Measurements from ENCODE around the gene EVL. TPM values are rescaled to one million over a fixed set of nuclear protein-coding genes. Genes with fewer than 3 reads are reported as not detected.

The EVL gene
- polyA plus RNA-seq, 2 of the 4 experiments (the other 2 are of a cell fraction): 14.8 to 32.9 TPM

DNA sequence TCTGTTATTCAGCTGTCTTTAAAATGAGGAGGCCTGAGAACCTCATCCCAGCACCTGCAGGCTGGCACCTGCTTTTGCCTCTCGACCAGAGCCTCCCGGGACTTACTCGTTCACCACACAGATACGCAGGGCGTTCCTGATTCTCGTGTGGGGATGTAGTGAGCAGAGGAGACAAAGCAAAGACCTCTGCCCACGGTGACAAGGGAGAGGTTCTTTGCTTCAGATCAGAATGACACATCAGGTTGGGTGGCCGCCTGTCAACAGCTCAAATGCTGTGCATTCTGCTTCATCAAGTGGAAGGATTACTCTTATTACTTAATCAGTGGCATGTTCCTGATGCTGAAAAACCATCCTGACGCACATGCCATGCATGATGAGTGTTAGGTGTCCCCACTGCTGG lies 69.9 kb downstream of the EVL start:
- Histone ChIP-seq H3K4me1 (no peaks in the 10 kb centered on the region), H3K9me3 (no peaks in the 10 kb centered on the region), H3K4me2 (no peak overlapping the region), H3K4me3 (no peak overlapping the region), H3K27ac (no peak overlapping the region)
- TF ChIP-seq RARB (CRISPR knock-in tag; IDR thresholded peaks at IDR 0.05): no peak
- TF ChIP-seq JUNB (IDR thresholded peaks at IDR 0.05): no peak
- no peak for TF ChIP-seq POLR2A (IDR thresholded peaks at IDR 0.05; ENCODE audit: low read length)
- TF ChIP-seq, protein P1, sequence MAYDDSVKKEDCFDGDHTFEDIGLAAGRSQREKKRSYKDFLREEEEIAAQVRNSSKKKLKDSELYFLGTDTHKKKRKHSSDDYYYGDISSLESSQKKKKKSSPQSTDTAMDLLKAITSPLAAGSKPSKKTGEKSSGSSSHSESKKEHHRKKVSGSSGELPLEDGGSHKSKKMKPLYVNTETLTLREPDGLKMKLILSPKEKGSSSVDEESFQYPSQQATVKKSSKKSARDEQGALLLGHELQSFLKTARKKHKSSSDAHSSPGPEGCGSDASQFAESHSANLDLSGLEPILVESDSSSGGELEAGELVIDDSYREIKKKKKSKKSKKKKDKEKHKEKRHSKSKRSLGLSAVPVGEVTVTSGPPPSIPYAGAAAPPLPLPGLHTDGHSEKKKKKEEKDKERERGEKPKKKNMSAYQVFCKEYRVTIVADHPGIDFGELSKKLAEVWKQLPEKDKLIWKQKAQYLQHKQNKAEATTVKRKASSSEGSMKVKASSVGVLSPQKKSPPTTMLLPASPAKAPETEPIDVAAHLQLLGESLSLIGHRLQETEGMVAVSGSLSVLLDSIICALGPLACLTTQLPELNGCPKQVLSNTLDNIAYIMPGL (CRISPR knock-in tag; IDR thresholded peaks at IDR 0.05; ENCODE audit: borderline replicate concordance): no peak
- no peak for TF ChIP-seq CHD2 (IDR thresholded peaks at IDR 0.05; ENCODE audit: low read length, partially characterized antibody)
- TF ChIP-seq EP300 (IDR thresholded peaks at IDR 0.05): no peak
- no peak for TF ChIP-seq SREBF2 (IDR thresholded peaks at IDR 0.05)
- TF ChIP-seq KDM1A (IDR thresholded peaks at IDR 0.05; ENCODE audit: low read depth): no peak
- TF ChIP-seq ZFP36 (IDR thresholded peaks at IDR 0.05; ENCODE audit: borderline replicate concordance, partially characterized antibody): no peak
- TF ChIP-seq CBX8 (IDR thresholded peaks at IDR 0.05): no peak
- DNase-seq (ENCODE audit: low read depth in 1 of 2, low spot score in 1 of 2) (no peak), FAIRE-seq (no peak), ATAC-seq (no peak)
- 87% methylated on average over 9 of the region's 9 CpGs for WGBS (ENCODE audit: missing lambda C conversion rate)
- POLR2A ChIA-PET: no interaction called here
- CTCF ChIA-PET: interaction anchor here (1.0 to 1.3 kb wide), 2 partner anchors 13 to 57 kb away, joined by 3 to 4 read pairs; no protein-coding TSS in a partner anchor

DNA sequence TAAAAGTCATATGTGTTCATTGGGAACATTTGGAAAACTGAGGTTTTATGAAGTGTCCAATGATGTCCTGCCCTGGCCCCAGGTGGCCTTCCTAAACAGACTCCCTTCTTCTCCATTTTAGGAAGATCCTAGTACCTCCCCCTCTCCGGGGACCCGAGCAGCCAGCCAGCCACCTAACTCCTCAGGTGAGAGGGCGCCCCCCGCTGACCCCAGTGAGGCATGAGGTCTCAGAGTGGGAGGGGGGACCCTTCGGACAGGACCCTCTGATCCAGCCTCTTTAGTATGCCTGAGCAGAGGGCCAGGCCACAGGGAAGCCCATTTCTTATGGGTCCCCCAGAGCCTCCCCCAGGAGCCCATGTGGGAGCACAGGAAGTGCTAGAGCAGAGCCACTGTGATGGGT lies 70.6 kb downstream of the EVL start:
- ATAC-seq: no peak

DNA sequence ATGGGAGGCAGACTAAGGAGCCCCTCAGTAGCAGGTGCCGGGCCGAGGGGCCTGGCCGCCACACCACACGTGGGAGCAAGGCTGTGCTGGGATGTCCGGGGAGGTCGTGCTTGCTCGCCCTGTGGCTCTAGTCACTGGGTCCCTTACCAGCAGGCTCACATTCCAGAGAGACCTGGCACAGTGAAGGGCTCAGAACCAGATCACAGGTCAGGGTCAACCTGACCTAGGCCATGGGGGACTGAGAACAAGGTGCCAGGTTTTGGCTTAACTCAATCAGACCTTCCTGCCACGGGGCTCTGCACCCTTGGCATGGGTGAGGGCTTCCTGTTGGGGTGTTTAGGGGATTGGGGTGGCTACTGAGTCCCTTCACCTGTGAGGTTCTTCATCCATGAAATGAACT lies 72.0 kb downstream of the EVL start:
- TF ChIP-seq ZC3H11A (IDR thresholded peaks at IDR 0.05) (no peak), ZSCAN20 (CRISPR knock-in tag; IDR thresholded peaks at IDR 0.05) (no peak), HOXB5 (CRISPR knock-in tag; IDR thresholded peaks at IDR 0.05) (no peak), EHF (CRISPR knock-in tag; IDR thresholded peaks at IDR 0.05) (no peak), RFX5 (IDR thresholded peaks at IDR 0.05) (no peak), ZNF302 (CRISPR knock-in tag; IDR thresholded peaks at IDR 0.05) (no peak)
- TF ChIP-seq, protein P1 (CRISPR knock-in tag; IDR thresholded peaks at IDR 0.05; ENCODE audit: borderline replicate concordance): no peak
- TF ChIP-seq, protein P2, sequence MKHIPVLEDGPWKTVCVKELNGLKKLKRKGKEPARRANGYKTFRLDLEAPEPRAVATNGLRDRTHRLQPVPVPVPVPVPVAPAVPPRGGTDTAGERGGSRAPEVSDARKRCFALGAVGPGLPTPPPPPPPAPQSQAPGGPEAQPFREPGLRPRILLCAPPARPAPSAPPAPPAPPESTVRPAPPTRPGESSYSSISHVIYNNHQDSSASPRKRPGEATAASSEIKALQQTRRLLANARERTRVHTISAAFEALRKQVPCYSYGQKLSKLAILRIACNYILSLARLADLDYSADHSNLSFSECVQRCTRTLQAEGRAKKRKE (CRISPR knock-in tag; IDR thresholded peaks at IDR 0.05; ENCODE audit: low read depth): no peak
- no peak for FAIRE-seq
- no peaks in the 10 kb centered on the region for H3K4me1 ChIP-seq
- no peak overlapping the region for H3K4me2 ChIP-seq
- 79% methylated on average over 8 of the region's 8 CpGs for WGBS (ENCODE audit: missing lambda C conversion rate)
- ChIA-PET CTCF (interaction anchor here (0.5 to 1.4 kb wide), 2 partner anchors 32 to 56 kb away, joined by 3 to 4 read pairs; no protein-coding TSS in a partner anchor), POLR2A (no interaction called here)
- no peak for ATAC-seq
- no peak overlapping the region for H3K4me3 ChIP-seq
- no peak for DNase-seq (ENCODE audit: low read depth in 1 of 2, low spot score in 1 of 2)
- H3K9me3 ChIP-seq: no peaks in the 10 kb centered on the region
- H3K27ac ChIP-seq: no peak overlapping the region

More for the DNA sequence above, 70.6 kb downstream of the EVL start:
- Histone ChIP-seq H3K4me1 (no peaks in the 10 kb centered on the region), H3K4me3 (no peak overlapping the region), H3K27ac (no peak overlapping the region), H3K9me3 (no peaks in the 10 kb centered on the region), H3K4me2 (no peak overlapping the region)
- CTCF ChIA-PET: interaction anchor here (0.5 to 1.3 kb wide), 3 partner anchors 14 to 240 kb away, joined by 3 to 4 read pairs (median 3); no protein-coding TSS in a partner anchor
- 67% methylated on average over 3 of the region's 5 CpGs for WGBS (ENCODE audit: missing lambda C conversion rate)
- no peak for FAIRE-seq
- TF ChIP-seq ZSCAN20 (CRISPR knock-in tag; IDR thresholded peaks at IDR 0.05) (no peak), FOSL2 (IDR thresholded peaks at IDR 0.05) (no peak), FOSL2 (CRISPR knock-in tag; IDR thresholded peaks at IDR 0.05) (no peak), HOXB5 (CRISPR knock-in tag; IDR thresholded peaks at IDR 0.05) (no peak), FOXS1 (CRISPR knock-in tag; IDR thresholded peaks at IDR 0.05) (no peak), JUN (IDR thresholded peaks at IDR 0.05) (no peak), CHD4 (IDR thresholded peaks at IDR 0.05; ENCODE audit: borderline replicate concordance) (no peak), EHF (CRISPR knock-in tag; IDR thresholded peaks at IDR 0.05) (no peak), RFX5 (IDR thresholded peaks at IDR 0.05) (no peak), NFE2L2 (conservative IDR thresholded peaks at IDR 0.05; ENCODE audit: low read length) (no peak), RNF2 (IDR thresholded peaks at IDR 0.05; ENCODE audit: borderline replicate concordance, low read depth) (no peak), MAFK (IDR thresholded peaks at IDR 0.05; ENCODE audit: partially characterized antibody) (no peak), ZFP36 (IDR thresholded peaks at IDR 0.05; ENCODE audit: borderline replicate concordance, partially characterized antibody) (no peak)
- TF ChIP-seq, protein P3, sequence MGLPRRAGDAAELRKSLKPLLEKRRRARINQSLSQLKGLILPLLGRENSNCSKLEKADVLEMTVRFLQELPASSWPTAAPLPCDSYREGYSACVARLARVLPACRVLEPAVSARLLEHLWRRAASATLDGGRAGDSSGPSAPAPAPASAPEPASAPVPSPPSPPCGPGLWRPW (IDR thresholded peaks at IDR 0.05): no peak
- TF ChIP-seq, protein P4, sequence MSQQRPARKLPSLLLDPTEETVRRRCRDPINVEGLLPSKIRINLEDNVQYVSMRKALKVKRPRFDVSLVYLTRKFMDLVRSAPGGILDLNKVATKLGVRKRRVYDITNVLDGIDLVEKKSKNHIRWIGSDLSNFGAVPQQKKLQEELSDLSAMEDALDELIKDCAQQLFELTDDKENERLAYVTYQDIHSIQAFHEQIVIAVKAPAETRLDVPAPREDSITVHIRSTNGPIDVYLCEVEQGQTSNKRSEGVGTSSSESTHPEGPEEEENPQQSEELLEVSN (IDR thresholded peaks at IDR 0.05; ENCODE audit: borderline replicate concordance, low read depth): no peak
- POLR2A ChIA-PET: no interaction called here
- DNase-seq (ENCODE audit: low read depth in 1 of 2, low spot score in 1 of 2): no peak
